NCI-H187 treated with DMSO at 0.1 percent for 48 hours (cell line): ENCODE data around the gene IMMP2L.
"Not testable (repeated sequence)": the region's sequence is repeated elsewhere in the genome, so short reads cannot be mapped to it uniquely, and the experiment has no call there.

Experiments
- DNase-seq: peaks from one replicate; lab custom pipeline; 2025; lab: John Stamatoyannopoulos, UW

The IMMP2L gene

GRCh38 chr7:111075498-111075897, 486.8 kb downstream of the IMMP2L start:
- no peak for DNase-seq

- no peak for DNase-seq
Measured at GRCh38 chr7:111074748-111075146, 487.5 kb downstream of the IMMP2L start.

- DNase-seq = no peak
Measured at GRCh38 chr7:111074071-111074747, 488.1 kb downstream of the IMMP2L start.

- not testable (repeated sequence) for DNase-seq
Measured at GRCh38 chr7:111072658-111073057, 489.6 kb downstream of the IMMP2L start.

- no peak for DNase-seq
Measured at GRCh38 chr7:111071556-111071955, 490.7 kb downstream of the IMMP2L start.

- DNase-seq = no peak
Measured at GRCh38 chr7:111068618-111069017, 493.7 kb downstream of the IMMP2L start.

GRCh38 chr7:111067682-111068081, 494.6 kb downstream of the IMMP2L start:
- no peak for DNase-seq

GRCh38 chr7:111067251-111067650, 495.0 kb downstream of the IMMP2L start:
- DNase-seq = no peak

- DNase-seq = no peak
Measured at GRCh38 chr7:111063166-111063565, 499.1 kb downstream of the IMMP2L start.

- DNase-seq = no peak
Measured at GRCh38 chr7:111059833-111060232, 502.5 kb downstream of the IMMP2L start.

- no peak for DNase-seq
Measured at GRCh38 chr7:111057066-111057465, 505.2 kb downstream of the IMMP2L start.

- DNase-seq = no peak
Measured at GRCh38 chr7:111056371-111056770, 505.9 kb downstream of the IMMP2L start.

- no peak for DNase-seq
Measured at GRCh38 chr7:111053035-111053434, 509.3 kb downstream of the IMMP2L start.

- DNase-seq = no peak
Measured at GRCh38 chr7:111051832-111052231, 510.5 kb downstream of the IMMP2L start.

- no peak for DNase-seq
Measured at GRCh38 chr7:111050875-111051416, 511.3 kb downstream of the IMMP2L start.

- DNase-seq = no peak
Measured at GRCh38 chr7:111049971-111050680, 512.2 kb downstream of the IMMP2L start.

- DNase-seq = no peak
Measured at GRCh38 chr7:111047595-111047994, 514.7 kb downstream of the IMMP2L start.

GRCh38 chr7:111045449-111045848, 516.8 kb downstream of the IMMP2L start:
- no peak for DNase-seq

- no peak for DNase-seq
Measured at GRCh38 chr7:111043561-111043960, 518.7 kb downstream of the IMMP2L start.

- no peak for DNase-seq
Measured at GRCh38 chr7:111042842-111043241, 519.5 kb downstream of the IMMP2L start.

GRCh38 chr7:111041577-111041976, 520.7 kb downstream of the IMMP2L start:
- DNase-seq = no peak

GRCh38 chr7:111038185-111038584, 524.1 kb downstream of the IMMP2L start:
- DNase-seq = no peak

GRCh38 chr7:111031916-111032315, 530.4 kb downstream of the IMMP2L start:
- DNase-seq = no peak
